Bronchial epithelial cell (primary cell): ENCODE data around the gene DNAH12. TPM values are rescaled to one million over a fixed set of nuclear protein-coding genes. Genes with fewer than 3 reads are reported as not detected.
A peak's percentile ranks its signal among the peaks of the same experiment; 100 is the strongest.

Experiments
- DNase-seq: peaks from one replicate; pipeline ENCODE4 v3.0.0-alpha.2; 2010; ENCODE audit warnings: low read depth
- FAIRE-seq: peaks from 2 replicates; lab custom pipeline; 2011; peaks lifted over from hg19 to GRCh38; lab: Jason Lieb, UNC
- H3K27me3 ChIP-seq: 2 replicates; pipeline ENCODE4 v1.5.1; 2011; ENCODE audit warnings: low read length; ENCODE audit not compliant: control insufficient read depth, insufficient read depth
- H3K36me3 ChIP-seq: 2 replicates; pipeline ENCODE4 v1.5.1; 2011; ENCODE audit warnings: low read length; ENCODE audit not compliant: control insufficient read depth, insufficient read depth
- H3K4me3 ChIP-seq: 2 replicates; pipeline ENCODE4 v1.5.1; 2011; ENCODE audit warnings: mild to moderate bottlenecking, low read depth, low read length, control low read depth
- total RNA-seq: library from RNA; depleted of rRNA; stranded (reverse); fragments of >200 nt; gene quantifications from 2 replicates; pipeline ENCODE4 v1.2.1, GENCODE V29; 2014
- TF ChIP-seq, protein P1 (sequence below): IDR thresholded peaks from 2 replicates; pipeline ENCODE4 v1.5.1; 2011; ENCODE audit warnings: mild to moderate bottlenecking, moderate library complexity, low read length, control low read depth, inconsistent platforms; ENCODE audit not compliant: insufficient read depth, severe bottlenecking

The DNAH12 gene
- total RNA-seq, 1 donor from 2014 or later, result under 0.01 TPM

DNA sequence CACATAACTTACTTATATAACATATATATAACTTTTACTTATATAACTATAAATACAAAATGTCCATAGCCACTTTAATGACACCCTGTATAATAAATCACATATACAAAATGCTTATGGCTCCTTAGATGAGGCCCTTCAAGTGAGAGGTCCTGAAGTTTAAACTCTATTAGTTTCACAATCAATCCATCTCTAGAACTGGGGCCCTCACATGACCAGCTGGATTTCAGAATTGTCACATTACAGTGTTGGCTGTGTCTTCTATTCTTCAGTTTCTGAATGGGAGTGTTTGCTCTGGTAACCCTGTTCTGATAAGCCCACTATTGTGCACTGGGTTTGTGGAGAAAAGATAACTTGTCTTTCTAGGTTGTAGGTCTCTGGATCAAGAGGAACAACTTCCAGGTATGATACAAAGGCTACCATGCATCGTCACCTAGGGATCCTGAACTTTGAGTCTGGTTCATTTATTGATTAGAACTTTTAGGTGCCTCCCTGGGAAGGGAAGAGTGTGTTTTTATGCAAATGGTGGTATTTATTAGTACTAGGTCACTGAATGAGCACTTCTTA, 107.9 kb downstream of the DNAH12 start:
- no peak for DNase-seq

DNA sequence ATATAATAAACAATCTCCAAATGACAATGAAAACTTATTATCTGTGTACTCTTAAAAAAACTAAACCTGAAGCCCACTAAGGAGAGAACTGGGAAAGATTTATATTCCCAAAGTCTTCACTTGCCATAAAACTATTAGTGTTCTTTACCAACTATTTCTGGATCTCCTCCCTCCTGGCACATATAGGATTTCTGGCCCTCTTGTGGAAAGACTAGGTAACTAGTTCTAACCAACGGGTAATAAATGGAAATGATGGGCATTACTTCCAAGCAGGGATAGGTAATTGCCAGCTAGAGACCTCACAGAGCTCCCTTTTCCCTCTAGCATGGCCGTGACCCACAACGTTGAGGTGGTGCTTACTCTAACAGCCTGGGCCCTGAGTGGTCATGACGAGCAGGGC, 110.1 kb downstream of the DNAH12 start:
- no peak for FAIRE-seq
- TF ChIP-seq, protein P1, sequence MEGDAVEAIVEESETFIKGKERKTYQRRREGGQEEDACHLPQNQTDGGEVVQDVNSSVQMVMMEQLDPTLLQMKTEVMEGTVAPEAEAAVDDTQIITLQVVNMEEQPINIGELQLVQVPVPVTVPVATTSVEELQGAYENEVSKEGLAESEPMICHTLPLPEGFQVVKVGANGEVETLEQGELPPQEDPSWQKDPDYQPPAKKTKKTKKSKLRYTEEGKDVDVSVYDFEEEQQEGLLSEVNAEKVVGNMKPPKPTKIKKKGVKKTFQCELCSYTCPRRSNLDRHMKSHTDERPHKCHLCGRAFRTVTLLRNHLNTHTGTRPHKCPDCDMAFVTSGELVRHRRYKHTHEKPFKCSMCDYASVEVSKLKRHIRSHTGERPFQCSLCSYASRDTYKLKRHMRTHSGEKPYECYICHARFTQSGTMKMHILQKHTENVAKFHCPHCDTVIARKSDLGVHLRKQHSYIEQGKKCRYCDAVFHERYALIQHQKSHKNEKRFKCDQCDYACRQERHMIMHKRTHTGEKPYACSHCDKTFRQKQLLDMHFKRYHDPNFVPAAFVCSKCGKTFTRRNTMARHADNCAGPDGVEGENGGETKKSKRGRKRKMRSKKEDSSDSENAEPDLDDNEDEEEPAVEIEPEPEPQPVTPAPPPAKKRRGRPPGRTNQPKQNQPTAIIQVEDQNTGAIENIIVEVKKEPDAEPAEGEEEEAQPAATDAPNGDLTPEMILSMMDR, result peak; percentile 58
- H3K36me3 ChIP-seq, result no peaks in the 10 kb centered on the region
- peak; percentile 61 for DNase-seq
- H3K4me3 ChIP-seq, result no peak overlapping the region
- H3K27me3 ChIP-seq, result no peaks in the 10 kb centered on the region

More for the DNA sequence above, 107.9 kb downstream of the DNAH12 start:
- no peak overlapping the region for H3K4me3 ChIP-seq
- no peaks in the 10 kb centered on the region for H3K36me3 ChIP-seq
- no peak for FAIRE-seq
- no peaks in the 10 kb centered on the region for H3K27me3 ChIP-seq
- TF ChIP-seq, protein P1, result no peak

DNA sequence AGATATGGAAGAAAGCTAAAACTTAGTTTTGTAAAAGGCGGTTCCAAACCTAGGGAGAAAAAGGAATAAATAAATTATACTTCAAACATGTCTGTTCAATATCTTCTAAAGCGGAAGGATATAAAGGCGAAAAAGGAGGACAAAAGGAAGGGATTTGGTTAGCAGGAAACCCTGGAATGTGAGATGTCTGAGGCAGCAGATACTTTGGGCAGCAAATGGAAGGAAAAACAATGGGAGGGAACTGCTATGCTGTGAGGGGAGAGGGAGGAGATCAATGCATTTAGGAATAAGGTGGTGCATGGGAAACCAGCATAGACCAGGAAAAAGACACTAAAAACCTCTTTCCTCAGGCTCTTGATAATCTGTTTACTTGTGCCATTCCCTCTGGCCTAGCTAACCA, 120.8 kb downstream of the DNAH12 start:
- H3K27me3 ChIP-seq, result no peaks in the 10 kb centered on the region
- no peaks in the 10 kb centered on the region for H3K36me3 ChIP-seq
- FAIRE-seq (no peak), DNase-seq (no peak)
- H3K4me3 ChIP-seq, result no peak overlapping the region
- TF ChIP-seq, protein P1, result no peak

DNA sequence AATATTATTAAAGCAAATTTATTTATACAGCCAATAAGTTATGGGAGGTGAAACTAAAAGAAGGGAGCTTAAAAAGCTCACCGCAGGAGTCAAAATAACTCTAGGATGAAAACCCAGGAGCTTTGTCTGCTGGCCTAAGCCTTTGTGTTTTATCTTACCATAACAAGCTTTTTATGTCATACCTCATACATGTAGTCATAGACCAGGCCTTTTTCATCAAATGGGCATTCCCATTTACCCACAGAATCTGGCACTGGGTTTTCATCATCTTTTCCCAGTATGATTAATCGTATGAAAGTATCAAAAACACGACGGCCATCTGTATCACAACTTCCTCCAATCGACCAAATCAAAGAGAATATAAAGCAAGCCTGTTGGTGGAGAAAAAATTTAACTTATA, 122.8 kb downstream of the DNAH12 start:
- no peak for FAIRE-seq
- TF ChIP-seq, protein P1, result no peak

DNA sequence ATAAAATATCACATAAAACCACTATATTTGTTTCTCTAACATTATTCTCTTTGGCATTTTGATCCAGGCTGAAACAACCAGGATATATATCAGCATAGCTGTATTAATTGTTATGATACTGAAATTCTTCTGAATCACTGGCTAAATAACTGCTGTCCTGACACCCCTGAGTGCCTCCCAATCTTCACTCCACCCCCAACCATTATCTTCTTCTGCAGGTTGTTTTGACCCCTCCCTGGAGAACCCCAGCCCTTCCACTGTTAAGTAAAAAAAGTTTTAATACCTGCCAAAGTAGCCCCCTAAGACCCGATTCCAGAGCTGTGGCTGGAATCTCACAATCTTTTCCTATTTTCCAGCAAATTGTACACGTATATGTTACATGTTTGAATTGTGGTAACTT, 124.1 kb downstream of the DNAH12 start:
- no peak overlapping the region for H3K4me3 ChIP-seq
- DNase-seq (no peak), FAIRE-seq (no peak)
- TF ChIP-seq, protein P1, result no peak
- no peaks in the 10 kb centered on the region for H3K36me3 ChIP-seq
- no peaks in the 10 kb centered on the region for H3K27me3 ChIP-seq

More for the DNA sequence above, 122.8 kb downstream of the DNAH12 start:
- Histone ChIP-seq H3K36me3 (no peaks in the 10 kb centered on the region), H3K27me3 (no peaks in the 10 kb centered on the region), H3K4me3 (no peak overlapping the region)
- no peak for DNase-seq

DNA sequence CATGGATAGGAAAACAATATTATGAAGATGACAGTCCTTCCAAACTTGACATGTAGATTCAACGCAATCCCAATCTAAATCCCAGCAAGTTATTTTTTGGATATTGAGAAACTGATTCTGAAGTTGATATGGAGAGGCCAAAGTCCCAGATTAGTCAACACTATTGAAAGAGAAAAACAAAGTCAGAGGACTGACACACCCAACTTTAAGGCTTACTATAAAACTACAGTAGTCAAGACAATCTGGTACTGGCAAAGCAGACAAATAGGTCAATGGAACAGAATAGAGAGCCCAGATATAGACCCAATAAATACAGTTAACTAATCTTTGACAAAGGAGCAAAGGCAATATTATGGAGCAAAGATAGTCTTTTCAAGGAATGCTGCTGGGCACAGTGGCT, 132.4 kb downstream of the DNAH12 start:
- TF ChIP-seq, protein P1, result no peak
- H3K36me3 ChIP-seq, result no peaks in the 10 kb centered on the region
- H3K27me3 ChIP-seq, result no peaks in the 10 kb centered on the region
- no peak overlapping the region for H3K4me3 ChIP-seq
- DNase-seq (no peak), FAIRE-seq (no peak)
